HG03175 (cell line): ENCODE measurements around the gene CNIH4.
A peak's percentile ranks its signal among the peaks of the same experiment; 100 is the strongest.
"Not testable (repeated sequence)": the region's sequence is repeated elsewhere in the genome, so short reads cannot be mapped to it uniquely, and the experiment has no call there.

Experiments
- ATAC-seq: cut with Tn5 transposase; IDR thresholded peaks from one replicate; pipeline ENCODE4 v1.9.1; 2021; ENCODE audit warnings: mild to moderate bottlenecking, moderate library complexity; ENCODE audit not compliant: unreplicated experiment

Gene CNIH4

GRCh38 chr1:224343679-224344078 is 13.0 kb upstream of the CNIH4 start:
- ATAC-seq, result no peak

- no peak for ATAC-seq
These were observed 8.5 kb upstream of the CNIH4 start for GRCh38 chr1:224348137-224348536.

GRCh38 chr1:224349716-224350115 is 7.0 kb upstream of the CNIH4 start:
- ATAC-seq, result not testable (repeated sequence)

GRCh38 chr1:224352436-224353085 is 4.1 kb upstream of the CNIH4 start:
- not testable (repeated sequence) for ATAC-seq

GRCh38 chr1:224353975-224354925 is 2.4 kb upstream of the CNIH4 start:
- ATAC-seq, result no peak

- ATAC-seq, result no peak
These were observed 996 bp downstream of the CNIH4 start for GRCh38 chr1:224357626-224358124.

GRCh38 chr1:224358237-224358636 is 1.6 kb downstream of the CNIH4 start:
- ATAC-seq, result no peak

- no peak for ATAC-seq
These were observed 2.5 kb downstream of the CNIH4 start for GRCh38 chr1:224359207-224359606.

- ATAC-seq, result peak; percentile 73
These were observed 11.7 kb downstream of the CNIH4 start for GRCh38 chr1:224368409-224368808.

GRCh38 chr1:224373008-224373590 is 16.4 kb downstream of the CNIH4 start:
- ATAC-seq, result no peak

GRCh38 chr1:224375059-224375458 is 18.4 kb downstream of the CNIH4 start:
- ATAC-seq, result no peak

GRCh38 chr1:224377676-224378006 is 21.0 kb downstream of the CNIH4 start:
- peak; percentile 56 for ATAC-seq

- peak; percentile 48 for ATAC-seq
These were observed 22.4 kb downstream of the CNIH4 start for GRCh38 chr1:224378855-224379631.

GRCh38 chr1:224380003-224380402 is 23.3 kb downstream of the CNIH4 start:
- peak; percentile 62 for ATAC-seq

- no peak for ATAC-seq
These were observed 25.3 kb downstream of the CNIH4 start for GRCh38 chr1:224381880-224382548.

- no peak for ATAC-seq
These were observed 26.5 kb downstream of the CNIH4 start for GRCh38 chr1:224383218-224383617.

- no peak for ATAC-seq
These were observed 30.7 kb downstream of the CNIH4 start for GRCh38 chr1:224387302-224387912.

GRCh38 chr1:224387943-224388342 is 31.3 kb downstream of the CNIH4 start:
- no peak for ATAC-seq

- no peak for ATAC-seq
These were observed 33.8 kb downstream of the CNIH4 start for GRCh38 chr1:224390517-224390916.
